ENCODE results near the gene TNPO2. TPM values are rescaled to one million over a fixed set of nuclear protein-coding genes. Genes with fewer than 3 reads are reported as not detected.

TNPO2 gene
- total and polyA plus RNA-seq, 2 of the 13 experiments (the other 11 are each of a cell fraction or from before 2014, with no cell fraction given) = 31.7 to 61.0 TPM

DNA sequence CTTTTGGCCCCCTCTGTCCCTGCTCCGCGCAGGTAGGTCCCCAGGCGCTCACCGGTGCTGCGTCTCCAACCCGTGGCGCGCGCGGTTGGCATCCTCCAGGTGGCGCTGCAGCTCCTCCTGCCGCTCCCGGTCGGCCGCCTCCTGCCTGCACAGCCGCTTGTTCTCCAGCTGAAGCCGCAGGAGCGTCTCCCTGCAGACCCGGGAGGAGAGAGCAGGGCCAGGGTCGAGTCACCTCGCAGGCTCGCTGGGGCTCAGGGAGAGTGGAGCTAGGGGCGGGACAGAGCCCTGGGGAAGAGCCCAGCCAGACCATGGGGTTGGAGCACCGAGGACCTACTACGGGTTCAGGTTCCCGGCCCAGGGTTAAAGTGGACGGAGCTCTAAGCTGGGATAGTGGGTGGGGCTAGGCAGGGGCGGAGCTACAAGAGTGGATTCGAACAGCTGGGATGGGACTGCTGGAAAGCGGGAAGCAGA is 42.4 kb upstream of the TNPO2 start (continued):
- TF ChIP-seq, protein P1, sequence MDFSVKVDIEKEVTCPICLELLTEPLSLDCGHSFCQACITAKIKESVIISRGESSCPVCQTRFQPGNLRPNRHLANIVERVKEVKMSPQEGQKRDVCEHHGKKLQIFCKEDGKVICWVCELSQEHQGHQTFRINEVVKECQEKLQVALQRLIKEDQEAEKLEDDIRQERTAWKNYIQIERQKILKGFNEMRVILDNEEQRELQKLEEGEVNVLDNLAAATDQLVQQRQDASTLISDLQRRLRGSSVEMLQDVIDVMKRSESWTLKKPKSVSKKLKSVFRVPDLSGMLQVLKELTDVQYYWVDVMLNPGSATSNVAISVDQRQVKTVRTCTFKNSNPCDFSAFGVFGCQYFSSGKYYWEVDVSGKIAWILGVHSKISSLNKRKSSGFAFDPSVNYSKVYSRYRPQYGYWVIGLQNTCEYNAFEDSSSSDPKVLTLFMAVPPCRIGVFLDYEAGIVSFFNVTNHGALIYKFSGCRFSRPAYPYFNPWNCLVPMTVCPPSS (IDR thresholded peaks at IDR 0.05) = no peak
- TF ChIP-seq, protein P2, sequence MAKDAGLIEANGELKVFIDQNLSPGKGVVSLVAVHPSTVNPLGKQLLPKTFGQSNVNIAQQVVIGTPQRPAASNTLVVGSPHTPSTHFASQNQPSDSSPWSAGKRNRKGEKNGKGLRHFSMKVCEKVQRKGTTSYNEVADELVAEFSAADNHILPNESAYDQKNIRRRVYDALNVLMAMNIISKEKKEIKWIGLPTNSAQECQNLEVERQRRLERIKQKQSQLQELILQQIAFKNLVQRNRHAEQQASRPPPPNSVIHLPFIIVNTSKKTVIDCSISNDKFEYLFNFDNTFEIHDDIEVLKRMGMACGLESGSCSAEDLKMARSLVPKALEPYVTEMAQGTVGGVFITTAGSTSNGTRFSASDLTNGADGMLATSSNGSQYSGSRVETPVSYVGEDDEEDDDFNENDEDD (CRISPR knock-in tag; IDR thresholded peaks at IDR 0.05; ENCODE audit: borderline replicate concordance) = peak; percentile 59; the same call in 1 of the 2 replicates
- TF ChIP-seq MEIS2 (CRISPR knock-in tag; IDR thresholded peaks at IDR 0.05) (no peak; the same call in 1 of the 2 replicates), NR3C1 (CRISPR knock-in tag; IDR thresholded peaks at IDR 0.05) (no peak), RXRB (CRISPR knock-in tag; IDR thresholded peaks at IDR 0.05; ENCODE audit: borderline replicate concordance) (peak; percentile 29; the same call in 1 of the 2 replicates), ZFP90 (CRISPR knock-in tag; IDR thresholded peaks at IDR 0.05; ENCODE audit: borderline replicate concordance) (peak; percentile 69; the same call in 1 of the 2 replicates), RELA (CRISPR knock-in tag; IDR thresholded peaks at IDR 0.05) (0 out of 2 replicates have a peak, but pooled peaks have one; percentile 61), TOPORS (CRISPR knock-in tag; IDR thresholded peaks at IDR 0.05) (no peak), MBNL3 (CRISPR knock-in tag; conservative IDR thresholded peaks at IDR 0.05) (no peak), SMAD9 (CRISPR knock-in tag; IDR thresholded peaks at IDR 0.05) (no peak)
- TF ChIP-seq, protein P3, sequence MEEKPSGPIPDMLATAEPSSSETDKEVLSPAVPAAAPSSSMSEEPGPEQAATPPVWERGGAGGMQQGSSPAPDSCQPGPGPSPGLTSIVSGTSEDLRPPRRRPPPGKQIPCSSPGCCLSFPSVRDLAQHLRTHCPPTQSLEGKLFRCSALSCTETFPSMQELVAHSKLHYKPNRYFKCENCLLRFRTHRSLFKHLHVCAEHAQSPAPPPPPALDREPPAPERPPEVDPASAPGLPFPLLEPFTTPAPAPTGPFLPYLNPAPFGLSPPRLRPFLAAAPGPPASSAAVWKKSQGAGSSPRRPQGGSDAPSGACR (CRISPR knock-in tag; IDR thresholded peaks at IDR 0.05) = no peak
- TF ChIP-seq, protein P4, sequence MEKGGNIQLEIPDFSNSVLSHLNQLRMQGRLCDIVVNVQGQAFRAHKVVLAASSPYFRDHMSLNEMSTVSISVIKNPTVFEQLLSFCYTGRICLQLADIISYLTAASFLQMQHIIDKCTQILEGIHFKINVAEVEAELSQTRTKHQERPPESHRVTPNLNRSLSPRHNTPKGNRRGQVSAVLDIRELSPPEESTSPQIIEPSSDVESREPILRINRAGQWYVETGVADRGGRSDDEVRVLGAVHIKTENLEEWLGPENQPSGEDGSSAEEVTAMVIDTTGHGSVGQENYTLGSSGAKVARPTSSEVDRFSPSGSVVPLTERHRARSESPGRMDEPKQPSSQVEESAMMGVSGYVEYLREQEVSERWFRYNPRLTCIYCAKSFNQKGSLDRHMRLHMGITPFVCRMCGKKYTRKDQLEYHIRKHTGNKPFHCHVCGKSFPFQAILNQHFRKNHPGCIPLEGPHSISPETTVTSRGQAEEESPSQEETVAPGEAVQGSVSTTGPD (CRISPR knock-in tag; IDR thresholded peaks at IDR 0.05) = no peak
- TF ChIP-seq, protein P5, sequence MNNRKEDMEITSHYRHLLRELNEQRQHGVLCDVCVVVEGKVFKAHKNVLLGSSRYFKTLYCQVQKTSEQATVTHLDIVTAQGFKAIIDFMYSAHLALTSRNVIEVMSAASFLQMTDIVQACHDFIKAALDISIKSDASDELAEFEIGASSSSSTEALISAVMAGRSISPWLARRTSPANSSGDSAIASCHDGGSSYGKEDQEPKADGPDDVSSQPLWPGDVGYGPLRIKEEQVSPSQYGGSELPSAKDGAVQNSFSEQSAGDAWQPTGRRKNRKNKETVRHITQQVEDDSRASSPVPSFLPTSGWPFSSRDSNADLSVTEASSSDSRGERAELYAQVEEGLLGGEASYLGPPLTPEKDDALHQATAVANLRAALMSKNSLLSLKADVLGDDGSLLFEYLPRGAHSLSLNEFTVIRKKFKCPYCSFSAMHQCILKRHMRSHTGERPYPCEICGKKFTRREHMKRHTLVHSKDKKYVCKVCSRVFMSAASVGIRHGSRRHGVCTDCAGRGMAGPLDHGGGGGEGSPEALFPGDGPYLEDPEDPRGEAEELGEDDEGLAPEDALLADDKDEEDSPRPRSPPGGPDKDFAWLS (CRISPR knock-in tag; IDR thresholded peaks at IDR 0.05; ENCODE audit: borderline replicate concordance) = no peak
- TF ChIP-seq, protein P6, sequence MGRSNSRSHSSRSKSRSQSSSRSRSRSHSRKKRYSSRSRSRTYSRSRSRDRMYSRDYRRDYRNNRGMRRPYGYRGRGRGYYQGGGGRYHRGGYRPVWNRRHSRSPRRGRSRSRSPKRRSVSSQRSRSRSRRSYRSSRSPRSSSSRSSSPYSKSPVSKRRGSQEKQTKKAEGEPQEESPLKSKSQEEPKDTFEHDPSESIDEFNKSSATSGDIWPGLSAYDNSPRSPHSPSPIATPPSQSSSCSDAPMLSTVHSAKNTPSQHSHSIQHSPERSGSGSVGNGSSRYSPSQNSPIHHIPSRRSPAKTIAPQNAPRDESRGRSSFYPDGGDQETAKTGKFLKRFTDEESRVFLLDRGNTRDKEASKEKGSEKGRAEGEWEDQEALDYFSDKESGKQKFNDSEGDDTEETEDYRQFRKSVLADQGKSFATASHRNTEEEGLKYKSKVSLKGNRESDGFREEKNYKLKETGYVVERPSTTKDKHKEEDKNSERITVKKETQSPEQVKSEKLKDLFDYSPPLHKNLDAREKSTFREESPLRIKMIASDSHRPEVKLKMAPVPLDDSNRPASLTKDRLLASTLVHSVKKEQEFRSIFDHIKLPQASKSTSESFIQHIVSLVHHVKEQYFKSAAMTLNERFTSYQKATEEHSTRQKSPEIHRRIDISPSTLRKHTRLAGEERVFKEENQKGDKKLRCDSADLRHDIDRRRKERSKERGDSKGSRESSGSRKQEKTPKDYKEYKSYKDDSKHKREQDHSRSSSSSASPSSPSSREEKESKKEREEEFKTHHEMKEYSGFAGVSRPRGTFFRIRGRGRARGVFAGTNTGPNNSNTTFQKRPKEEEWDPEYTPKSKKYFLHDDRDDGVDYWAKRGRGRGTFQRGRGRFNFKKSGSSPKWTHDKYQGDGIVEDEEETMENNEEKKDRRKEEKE (IDR thresholded peaks at IDR 0.05) = no peak
- TF ChIP-seq, protein P7, sequence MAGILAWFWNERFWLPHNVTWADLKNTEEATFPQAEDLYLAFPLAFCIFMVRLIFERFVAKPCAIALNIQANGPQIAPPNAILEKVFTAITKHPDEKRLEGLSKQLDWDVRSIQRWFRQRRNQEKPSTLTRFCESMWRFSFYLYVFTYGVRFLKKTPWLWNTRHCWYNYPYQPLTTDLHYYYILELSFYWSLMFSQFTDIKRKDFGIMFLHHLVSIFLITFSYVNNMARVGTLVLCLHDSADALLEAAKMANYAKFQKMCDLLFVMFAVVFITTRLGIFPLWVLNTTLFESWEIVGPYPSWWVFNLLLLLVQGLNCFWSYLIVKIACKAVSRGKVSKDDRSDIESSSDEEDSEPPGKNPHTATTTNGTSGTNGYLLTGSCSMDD (CRISPR knock-in tag; IDR thresholded peaks at IDR 0.05) = no peak
